Liver (tissue), 3 donors: ENCODE results near the gene NOXRED1.

Experiments used
- ATF3 ChIP-seq: IDR thresholded peaks from 2 replicates; pipeline ENCODE4 v1.6.1; 2016; ENCODE audit warnings: antibody characterized with exemption
- CTCF ChIP-seq: fragments of 150-350 bp; IDR thresholded peaks from 2 replicates; pipeline ENCODE4 v1.5.1; 2017; ENCODE audit warnings: improper control_type of control experiment, low read depth, low read length; ENCODE audit not compliant: missing input control
- GABPA ChIP-seq, 2 donors: IDR thresholded peaks in 1 of 2; conservative IDR thresholded peaks in 1 of 2; 2 replicates each; pipeline ENCODE4 v1.6.1; 2016; ENCODE audit warnings: antibody characterized with exemption in 2 of 2, mild to moderate bottlenecking in 1 of 2, moderate library complexity in 1 of 2
- JUND ChIP-seq, 2 donors: IDR thresholded peaks; 2 replicates each; pipeline ENCODE4 v1.6.1; 2016; ENCODE audit warnings: antibody characterized with exemption in 2 of 2
- RAD21 ChIP-seq, 2 donors: IDR thresholded peaks; 2 replicates each; pipeline ENCODE4 v1.6.1; 2016; ENCODE audit warnings: antibody characterized with exemption in 2 of 2, mild to moderate bottlenecking in 2 of 2
- REST ChIP-seq: IDR thresholded peaks from 2 replicates; pipeline ENCODE4 v1.6.1; 2016; ENCODE audit warnings: antibody characterized with exemption, mild to moderate bottlenecking
- RXRA ChIP-seq, 2 donors: IDR thresholded peaks; 2 replicates each; pipeline ENCODE4 v1.6.1; 2017 to 2018; ENCODE audit warnings: antibody characterized with exemption in 2 of 2, mild to moderate bottlenecking in 1 of 2
- SP1 ChIP-seq: IDR thresholded peaks from 2 replicates; pipeline ENCODE4 v1.6.1; 2018; ENCODE audit warnings: antibody characterized with exemption, mild to moderate bottlenecking
- TAF1 ChIP-seq: conservative IDR thresholded peaks from 2 replicates; pipeline ENCODE4 v1.6.1; 2016; ENCODE audit warnings: antibody characterized with exemption, mild to moderate bottlenecking
- ZBTB33 ChIP-seq: IDR thresholded peaks from 2 replicates; pipeline ENCODE4 v1.6.1; 2016; ENCODE audit warnings: antibody characterized with exemption
- donor health status: healthy.
- donor health status: healthy.

DNA sequence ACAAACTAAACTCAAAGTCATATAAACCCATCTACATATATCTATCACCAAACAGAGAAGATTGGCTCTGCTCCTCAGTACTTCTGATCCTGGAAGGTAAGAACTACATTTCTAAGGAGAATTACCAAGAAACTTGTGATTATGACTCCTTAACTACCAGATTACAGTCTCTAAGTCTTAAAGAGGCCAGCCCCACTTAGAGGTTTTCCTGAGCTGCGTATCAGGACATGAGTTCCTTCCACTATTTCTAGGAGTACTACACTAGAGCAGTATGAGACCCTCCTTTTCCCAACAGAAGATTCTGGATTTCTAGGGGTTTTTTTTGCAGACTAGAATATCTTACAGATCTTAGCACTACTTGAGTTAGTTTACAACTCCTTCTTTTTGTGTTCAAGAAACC, at the start of gene NOXRED1:
- no peak for TF ChIP-seq CTCF
- no peak for TF ChIP-seq TAF1
- TF ChIP-seq GABPA (IDR thresholded peaks at IDR 0.05 in 1 of 2, conservative IDR thresholded peaks at IDR 0.05 in 1 of 2), result no peak
- TF ChIP-seq JUND (IDR thresholded peaks at IDR 0.05), result no peak
- no peak for TF ChIP-seq ATF3
- no peak for TF ChIP-seq RAD21 (IDR thresholded peaks at IDR 0.05)
- TF ChIP-seq REST, result no peak
- no peak for TF ChIP-seq SP1
- TF ChIP-seq ZBTB33, result no peak
- no peak for TF ChIP-seq RXRA (IDR thresholded peaks at IDR 0.05)
